RWPE2 (cell line): ENCODE results near the gene NKD2.

Experiments
- ATAC-seq: fragments of 200-7000 bp; cut with Tn5 transposase; 3 replicates; pipeline ENCODE4 v1.9.1; 2021; ENCODE audit warnings: low read depth
- DNase-seq: peaks from one replicate; pipeline ENCODE4 v3.0.0-alpha.2; 2020; ENCODE audit warnings: low spot score
- H3K27ac ChIP-seq: fragments of 450-650 bp; 2 replicates; pipeline ENCODE4 v1.5.1; 2017; ENCODE audit warnings: mild to moderate bottlenecking; ENCODE audit not compliant: poor library complexity, severe bottlenecking
- H3K27me3 ChIP-seq: fragments of 250-450 bp; sonication (Bioruptor Pico); 2 replicates; pipeline ENCODE4 v1.5.1; 2021; ENCODE audit warnings: mild to moderate bottlenecking, moderate library complexity; ENCODE audit not compliant: insufficient read depth, poor library complexity, severe bottlenecking
- H3K36me3 ChIP-seq: fragments of 250-450 bp; sonication (Bioruptor Pico); 2 replicates; pipeline ENCODE4 v1.5.1; 2020; ENCODE audit warnings: low read depth, mild to moderate bottlenecking, moderate library complexity
- H3K4me1 ChIP-seq: fragments of 250-450 bp; sonication (Bioruptor Pico); 2 replicates; pipeline ENCODE4 v1.5.1; 2021; ENCODE audit warnings: mild to moderate bottlenecking, moderate library complexity; ENCODE audit not compliant: insufficient read depth, poor library complexity, severe bottlenecking
- H3K4me3 ChIP-seq: fragments of 250-450 bp; sonication (Bioruptor Pico); 2 replicates; pipeline ENCODE4 v1.5.1; 2021; ENCODE audit warnings: mild to moderate bottlenecking, moderate library complexity; ENCODE audit not compliant: severe bottlenecking
- H3K9me3 ChIP-seq: fragments of 250-450 bp; sonication (Bioruptor Pico); 2 replicates; pipeline ENCODE4 v1.5.1; 2021; ENCODE audit warnings: mild to moderate bottlenecking, moderate library complexity; ENCODE audit not compliant: severe bottlenecking
- CTCF ChIP-seq: fragments of 450-650 bp; IDR thresholded peaks from one replicate; pipeline ENCODE4 v1.5.1; 2017; ENCODE audit warnings: mild to moderate bottlenecking, moderate library complexity; ENCODE audit not compliant: poor library complexity, severe bottlenecking

NKD2 gene

GRCh38 chr5:995318-995717 is 13.3 kb upstream of the NKD2 start:
- no peak for TF ChIP-seq CTCF
- Histone ChIP-seq H3K27ac (no peak overlapping the region), H3K9me3 (no peaks in the 10 kb centered on the region), H3K4me3 (no peak overlapping the region), H3K27me3 (peaks cover 31% of the 10 kb centered on the region), H3K4me1 (no peaks in the 10 kb centered on the region), H3K36me3 (no peaks in the 10 kb centered on the region)
- DNase-seq (no peak), ATAC-seq (no peak)

GRCh38 chr5:997001-997474 is 11.6 kb upstream of the NKD2 start:
- H3K27ac ChIP-seq = no peak overlapping the region
- H3K4me3 ChIP-seq = no peak overlapping the region
- H3K27me3 ChIP-seq = peaks cover 45% of the 10 kb centered on the region
- no peaks in the 10 kb centered on the region for H3K9me3 ChIP-seq
- TF ChIP-seq CTCF = no peak
- ATAC-seq (0 out of 3 replicates have a peak, but pooled peaks have one; percentile 47), DNase-seq (peak; percentile 47)
- no peaks in the 10 kb centered on the region for H3K4me1 ChIP-seq
- no peaks in the 10 kb centered on the region for H3K36me3 ChIP-seq

- Histone ChIP-seq H3K27me3 (peaks cover 51% of the 10 kb centered on the region), H3K4me1 (no peaks in the 10 kb centered on the region), H3K4me3 (no peak overlapping the region), H3K27ac (no peak overlapping the region), H3K9me3 (no peaks in the 10 kb centered on the region), H3K36me3 (no peaks in the 10 kb centered on the region)
- ATAC-seq (no peak), DNase-seq (peak; percentile 47)
- no peak for TF ChIP-seq CTCF
These were observed 10.9 kb upstream of the NKD2 start for GRCh38 chr5:997711-998110.

- peak; percentile 47 for DNase-seq
- no peaks in the 10 kb centered on the region for H3K36me3 ChIP-seq
- no peak for ATAC-seq
These were observed 10.2 kb upstream of the NKD2 start for GRCh38 chr5:998246-999031.

More at GRCh38 chr5:998246-999031, 10.2 kb upstream of the NKD2 start:
- Histone ChIP-seq H3K27ac (no peak overlapping the region), H3K27me3 (peaks cover 51% of the 10 kb centered on the region), H3K9me3 (no peaks in the 10 kb centered on the region), H3K4me3 (no peak overlapping the region), H3K4me1 (peaks cover 4% of the 10 kb centered on the region)
- TF ChIP-seq CTCF = no peak
